ENCODE results near the gene TUBGCP6.
A peak's percentile ranks its signal among the peaks of the same experiment; 100 is the strongest.

The TUBGCP6 gene

DNA sequence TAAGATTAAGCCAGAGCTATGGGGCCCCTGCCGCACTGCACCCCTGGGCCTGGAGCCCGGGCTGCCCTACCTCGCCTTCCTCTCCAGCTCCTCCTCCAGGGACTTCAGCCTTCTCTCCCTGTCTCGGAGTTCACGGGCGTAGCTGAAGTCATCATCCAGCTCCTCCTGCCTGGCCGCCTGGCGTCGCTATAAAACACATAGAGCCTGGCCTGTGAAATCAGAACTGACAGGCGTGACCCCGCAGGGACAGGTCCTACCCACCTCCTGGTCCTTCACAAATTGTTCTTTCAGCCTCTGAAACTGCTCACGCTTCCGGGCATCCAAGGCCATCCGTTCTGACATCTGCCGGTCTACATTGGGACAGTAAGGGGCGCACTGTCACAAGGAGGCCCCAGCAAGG is 20.8 kb downstream of the TUBGCP6 start:
- no peak for DNase-seq

DNA sequence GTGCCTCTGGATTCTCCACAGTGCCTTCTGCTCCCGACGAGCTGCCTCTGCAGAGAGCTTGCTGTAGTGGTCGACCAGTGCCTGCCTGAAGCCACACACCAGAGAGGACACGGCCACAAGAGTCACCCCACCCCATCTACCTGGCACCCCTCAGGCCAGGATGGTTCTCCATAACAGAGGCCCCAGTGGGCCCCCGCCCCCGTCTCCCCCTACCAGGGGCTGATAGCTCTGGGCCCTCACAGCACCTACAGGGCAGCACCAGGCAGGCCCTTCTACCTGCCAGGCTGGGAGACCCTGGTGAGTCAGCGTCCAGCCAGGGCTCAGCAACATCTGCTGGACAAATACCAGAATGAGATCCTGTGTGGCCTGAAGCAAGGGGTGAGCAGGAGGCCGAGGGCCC is 22.3 kb downstream of the TUBGCP6 start:
- DNase-seq, result no peak

DNA sequence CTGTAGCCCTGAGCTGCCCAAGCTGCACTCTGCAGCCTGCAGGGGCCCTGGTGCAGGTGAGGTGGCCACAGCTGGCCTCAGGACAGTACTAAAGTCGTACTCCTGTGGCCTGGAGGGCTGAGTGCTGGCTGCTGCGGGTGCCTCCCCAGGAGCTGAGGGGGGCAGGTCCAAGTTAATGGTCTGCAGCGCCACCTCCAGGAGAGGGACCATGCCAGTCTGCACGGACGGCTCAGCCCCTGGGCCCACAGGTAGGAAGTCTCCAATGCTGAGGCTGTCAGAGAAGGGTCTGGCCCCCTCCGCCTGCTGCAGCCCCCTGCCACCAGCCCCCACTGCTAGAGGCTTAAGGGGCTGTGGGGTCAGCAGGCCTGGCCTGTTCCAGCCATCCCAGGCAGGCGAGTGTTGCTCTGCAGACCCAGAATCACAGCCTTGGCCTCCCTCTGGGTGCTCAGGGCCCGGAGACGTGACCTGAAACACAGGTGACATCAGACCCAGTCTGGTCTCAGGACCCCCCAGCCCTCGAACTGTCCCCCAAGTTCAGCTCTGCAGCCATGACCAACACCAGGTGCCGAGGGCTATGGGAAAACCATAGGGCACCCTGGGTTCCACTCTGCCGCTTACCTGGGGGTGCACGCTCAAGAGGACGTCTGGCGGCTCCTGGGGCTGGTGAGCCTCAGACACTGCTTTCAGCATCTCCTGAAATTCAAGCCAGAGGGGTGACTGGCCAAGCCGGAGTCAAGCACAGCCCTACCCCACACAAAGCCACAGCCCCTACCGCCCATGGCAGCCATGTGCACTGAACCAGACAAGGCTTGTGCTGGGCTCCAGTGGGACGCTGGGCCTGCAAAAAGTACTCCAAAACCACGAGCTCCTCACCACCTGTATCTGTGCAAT is 23.2 kb downstream of the TUBGCP6 start:
- DNase-seq, result no peak

DNA sequence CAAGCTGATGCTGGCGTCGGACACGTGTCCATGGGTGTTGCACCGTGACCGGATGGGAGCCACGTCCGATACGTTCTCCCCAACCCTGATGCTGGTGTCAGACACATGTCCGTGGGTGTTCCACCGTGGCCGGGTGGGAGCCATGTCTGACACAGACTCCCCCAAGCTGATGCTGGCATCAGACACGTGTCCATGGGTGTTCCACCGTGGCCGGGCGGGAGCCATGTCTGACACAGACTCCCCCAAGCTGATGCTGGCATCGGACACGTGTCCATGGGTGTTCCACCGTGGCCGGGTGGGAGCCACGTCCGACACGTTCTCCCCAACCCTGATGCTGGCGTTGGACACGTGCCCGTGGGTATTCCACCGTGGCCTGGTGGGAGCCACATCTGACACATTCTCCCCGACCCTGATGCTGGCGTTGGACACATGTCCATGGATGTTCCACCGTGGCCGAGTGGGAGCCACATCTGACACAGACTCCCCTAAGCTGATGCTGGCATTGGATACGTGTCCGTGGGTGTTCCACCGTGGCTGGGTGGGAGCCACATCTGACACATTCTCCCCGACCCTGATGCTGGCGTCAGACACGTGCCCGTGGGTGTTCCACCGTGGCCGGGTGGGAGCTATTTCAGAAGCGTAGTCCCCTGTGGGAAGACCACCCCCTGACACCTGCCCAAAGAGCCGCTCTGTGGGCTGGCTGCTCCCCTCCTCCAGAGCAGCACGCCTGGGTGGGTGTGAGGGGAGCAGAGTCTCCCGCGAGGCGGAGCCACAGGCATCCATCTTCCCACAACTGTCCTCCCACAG is 24.0 kb downstream of the TUBGCP6 start:
- no peak for DNase-seq

DNA sequence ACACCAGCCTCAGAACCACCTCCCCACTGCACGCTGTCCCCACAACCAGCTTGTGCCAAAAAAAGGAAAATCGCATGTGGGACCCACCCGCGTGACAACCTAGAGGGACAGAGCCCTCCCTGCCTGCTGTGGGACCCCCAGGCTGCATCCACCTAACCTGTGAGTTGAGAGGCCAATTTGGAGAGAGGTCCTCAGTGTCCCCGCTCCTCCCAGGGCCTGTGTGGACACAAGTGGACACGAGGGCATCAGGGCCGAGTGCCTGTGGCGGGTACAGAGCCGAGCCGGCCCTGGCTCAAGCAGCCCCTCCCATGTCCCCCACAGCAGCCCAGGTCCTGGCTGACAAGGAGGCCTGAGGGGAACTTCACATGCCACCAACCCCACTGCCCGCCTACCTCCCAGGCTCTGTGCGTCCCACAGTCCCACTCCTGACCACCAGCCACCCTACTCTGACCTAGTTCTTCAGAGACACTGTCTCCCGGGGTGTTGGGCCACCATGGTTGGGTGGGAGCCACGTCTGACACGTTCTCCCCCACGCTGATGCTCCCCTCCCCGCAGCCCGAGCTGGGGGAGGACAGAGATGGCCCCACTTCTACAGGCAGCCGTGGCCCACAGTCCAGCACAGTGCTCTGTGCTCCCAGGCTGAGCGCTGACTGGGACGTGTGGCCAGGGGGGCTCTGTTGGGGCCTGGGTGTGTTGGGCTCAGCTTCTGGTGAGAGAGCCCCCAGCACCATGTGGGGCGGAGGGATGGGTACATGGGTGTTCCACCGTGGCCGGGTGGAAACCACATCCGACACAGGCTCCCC is 24.8 kb downstream of the TUBGCP6 start:
- no peak for DNase-seq

DNA sequence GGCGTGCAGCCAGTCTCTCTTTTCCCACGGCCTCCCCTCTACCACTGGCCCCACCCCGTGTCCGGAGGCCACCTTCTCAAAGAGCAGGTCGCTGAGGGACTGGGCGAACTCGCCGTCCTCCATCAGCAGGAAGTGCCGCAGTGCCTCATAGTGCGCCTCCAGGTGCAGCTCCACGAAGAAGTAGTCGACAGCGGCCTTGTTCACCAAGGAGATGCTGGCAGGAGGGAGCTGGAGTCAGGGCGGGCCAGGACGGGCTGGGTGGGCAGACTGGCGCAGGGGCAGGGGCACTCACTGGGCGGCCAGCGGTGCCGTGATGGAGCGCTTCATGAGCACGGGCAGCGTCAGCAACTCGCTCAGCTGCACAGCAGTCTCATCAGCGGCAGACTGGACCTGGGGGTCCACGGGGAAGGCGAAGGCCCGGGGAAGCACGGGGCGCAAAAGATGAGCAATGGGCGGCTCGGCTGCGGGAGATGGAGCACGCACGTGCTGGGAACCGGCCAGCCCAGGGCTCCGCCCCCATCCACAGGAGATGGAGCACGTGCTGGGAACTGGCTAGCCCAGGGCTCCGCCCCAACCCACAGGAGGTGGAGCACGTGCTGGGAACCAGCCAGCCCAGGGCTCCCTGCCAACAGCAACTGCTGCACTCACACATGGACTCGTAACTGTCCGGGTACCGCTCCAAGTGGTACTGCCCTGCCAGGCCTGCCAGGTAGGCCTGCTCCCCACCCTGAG is 25.7 kb downstream of the TUBGCP6 start:
- no peak for DNase-seq

DNA sequence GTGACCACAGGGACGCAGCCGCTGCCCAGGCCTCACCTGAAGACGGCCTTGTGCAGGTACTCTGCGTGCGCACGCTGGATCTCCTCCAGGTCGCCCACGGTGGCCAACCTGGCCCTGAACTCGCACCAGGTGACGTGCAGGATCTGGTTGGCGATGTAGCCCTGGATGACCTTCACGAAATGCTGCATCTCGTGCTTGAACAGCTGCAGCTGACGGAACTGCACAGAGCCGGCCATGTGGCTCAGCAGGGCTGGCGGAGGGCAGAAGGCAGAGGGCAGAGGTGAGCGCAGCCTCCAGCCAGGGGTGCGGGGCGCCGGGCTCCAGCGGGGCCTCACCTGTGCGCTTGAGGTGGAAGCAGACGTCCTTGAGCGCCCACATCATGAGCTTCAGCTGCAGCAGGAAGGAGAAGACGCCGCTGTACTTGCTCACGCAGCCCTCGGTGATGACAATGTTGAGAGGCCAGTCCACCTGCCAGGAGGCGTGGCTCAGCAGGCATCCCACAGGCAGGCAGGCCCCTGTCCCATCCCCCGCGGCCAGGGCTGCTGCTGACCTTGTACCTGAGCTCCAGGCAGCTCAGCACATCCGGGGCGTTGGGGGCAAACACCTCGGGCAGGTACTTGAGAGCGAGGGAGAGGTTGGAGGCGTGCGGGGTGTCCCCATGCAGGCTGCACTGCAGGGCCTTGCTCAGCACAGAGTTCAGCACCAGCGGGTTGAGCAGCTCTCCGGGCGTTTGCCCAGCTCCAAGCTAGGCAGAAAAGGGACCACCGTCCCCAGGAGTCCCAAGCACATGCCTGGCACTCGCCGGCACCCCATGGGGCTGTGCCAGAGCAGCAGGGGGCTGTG is 26.4 kb downstream of the TUBGCP6 start:
- DNase-seq, result no peak

DNA sequence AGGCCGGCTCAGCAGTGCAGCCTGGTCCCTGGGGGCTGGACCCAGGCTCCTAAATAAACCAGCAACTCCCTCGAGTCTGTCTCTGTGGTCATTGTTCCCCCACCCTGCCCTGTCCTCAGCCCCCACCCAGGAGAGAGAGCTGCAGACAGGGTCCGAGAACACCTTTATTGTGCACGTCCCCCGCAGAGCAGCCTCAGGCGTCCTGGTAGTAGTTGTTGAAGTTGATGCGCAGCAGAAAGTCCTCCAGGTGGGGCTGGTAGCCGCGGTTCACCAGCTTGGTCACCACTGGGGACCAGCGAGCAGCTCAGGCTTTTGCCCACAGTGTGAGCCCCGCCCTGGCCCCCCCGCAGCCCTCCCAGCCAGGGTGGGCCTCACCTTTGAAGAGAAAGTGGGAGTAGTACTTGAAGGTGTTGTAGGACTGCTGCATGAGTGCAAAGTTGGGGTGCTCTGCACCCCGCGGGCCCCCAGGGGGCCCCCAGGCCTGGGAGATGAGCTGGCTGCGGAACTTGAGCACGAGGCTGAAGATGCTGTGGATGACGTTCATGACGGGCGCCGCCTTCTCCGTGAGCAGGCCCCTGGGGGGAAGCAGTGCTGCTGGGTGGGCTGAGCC is 27.2 kb downstream of the TUBGCP6 start:
- no peak for DNase-seq

DNA sequence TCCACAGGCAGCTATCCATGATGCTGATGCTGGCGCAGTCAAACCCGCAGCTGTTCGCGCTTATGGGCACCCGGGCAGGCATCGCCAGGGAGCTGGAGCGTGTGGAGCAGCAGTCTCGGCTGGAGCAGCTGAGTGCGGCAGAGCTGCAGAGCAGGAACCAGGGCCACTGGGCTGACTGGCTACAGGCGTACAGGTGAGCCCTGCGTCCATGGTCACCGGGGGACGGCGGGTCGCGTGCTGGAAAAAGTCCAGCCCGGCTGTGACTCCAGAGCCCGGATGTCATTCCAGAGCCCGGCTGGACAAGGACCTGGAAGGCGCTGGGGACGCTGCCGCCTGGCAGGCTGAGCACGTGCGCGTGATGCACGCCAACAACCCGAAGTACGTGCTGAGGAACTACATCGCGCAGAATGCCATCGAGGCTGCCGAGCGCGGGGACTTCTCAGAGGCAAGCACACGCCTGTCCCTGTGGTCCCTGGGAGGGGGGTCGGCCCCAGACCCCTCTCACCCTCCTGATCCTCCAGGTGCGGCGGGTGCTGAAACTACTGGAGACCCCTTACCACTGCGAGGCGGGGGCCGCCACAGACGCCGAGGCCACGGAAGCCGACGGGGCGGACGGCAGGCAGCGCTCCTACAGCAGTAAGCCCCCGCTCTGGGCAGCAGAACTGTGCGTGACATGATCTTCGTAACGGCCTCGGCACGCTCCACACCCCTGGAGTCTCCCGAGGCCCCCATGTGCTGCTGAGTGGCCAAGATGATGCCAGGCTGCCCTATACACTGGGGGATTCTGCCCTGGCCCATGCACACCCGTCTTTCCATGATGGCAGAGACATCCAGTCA is 27.9 kb downstream of the TUBGCP6 start:
- DNase-seq, result no peak

DNA sequence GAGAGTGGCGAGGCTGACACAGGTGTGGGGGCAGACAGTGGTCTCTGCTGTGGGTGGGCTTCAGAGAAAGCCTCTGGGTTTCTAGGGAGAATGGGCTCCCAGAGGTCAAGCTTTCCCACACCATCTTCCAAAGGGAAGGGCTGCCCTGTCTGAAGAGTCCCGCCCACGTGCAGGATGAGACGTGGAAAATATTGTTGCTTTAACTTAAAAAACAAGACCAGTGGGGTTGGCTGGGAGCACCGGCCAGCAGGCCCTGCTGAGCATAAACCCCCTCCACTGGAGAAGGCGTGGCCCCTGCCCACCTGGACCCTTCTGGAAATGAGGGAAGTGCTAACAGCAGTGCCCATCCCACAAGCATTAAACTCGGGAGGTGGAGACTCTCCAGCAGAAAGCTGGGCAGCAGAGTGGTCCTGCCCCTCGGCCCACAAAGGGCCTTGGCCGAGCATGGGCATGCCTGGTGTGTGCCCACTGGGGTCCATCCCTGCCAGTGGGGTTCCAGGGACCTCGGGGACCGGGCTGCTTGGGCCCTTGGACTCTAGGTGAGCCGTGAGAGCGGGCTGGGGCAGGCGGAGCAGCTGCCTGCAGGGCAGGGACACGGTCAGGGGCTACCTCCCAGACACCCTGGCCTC is 28.7 kb downstream of the TUBGCP6 start:
- no peak for DNase-seq

DNA sequence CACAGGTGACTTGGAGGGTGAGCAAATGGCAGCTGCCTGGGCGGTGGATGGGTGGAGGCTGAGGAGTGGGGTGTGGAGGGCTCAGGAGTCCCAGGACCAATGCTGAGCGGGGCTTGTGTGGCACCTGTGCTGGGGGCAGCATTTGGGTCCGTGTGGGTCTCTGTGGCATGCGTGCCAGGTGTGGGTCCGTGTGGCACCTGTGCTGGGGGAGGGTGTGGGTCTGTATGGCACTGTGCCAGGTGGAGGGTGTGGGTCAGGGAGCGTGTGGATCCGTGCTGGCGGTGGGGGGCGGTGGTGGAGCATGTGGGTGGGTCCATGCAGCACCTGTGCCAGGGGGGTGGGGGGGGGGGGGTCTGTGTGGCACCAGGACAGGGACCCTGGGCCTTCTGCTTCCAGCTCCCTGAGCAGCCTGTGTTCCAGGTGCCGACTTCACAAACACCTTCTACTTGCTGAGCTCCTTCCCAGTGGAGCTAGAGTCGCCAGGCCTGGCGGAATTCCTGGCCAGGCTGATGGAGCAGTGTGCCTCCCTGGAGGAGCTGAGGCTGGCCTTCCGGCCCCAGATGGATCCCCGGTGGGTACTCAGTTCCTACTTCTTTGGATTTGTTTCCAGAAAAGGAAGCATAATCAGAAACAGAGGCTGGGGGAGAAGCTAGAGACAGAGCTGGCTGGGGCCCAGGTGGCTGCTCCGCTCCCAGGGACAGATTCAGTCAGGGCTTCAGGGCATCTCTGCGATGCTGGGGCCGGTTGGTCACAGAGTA is 29.3 kb downstream of the TUBGCP6 start:
- DNase-seq, result no peak

DNA sequence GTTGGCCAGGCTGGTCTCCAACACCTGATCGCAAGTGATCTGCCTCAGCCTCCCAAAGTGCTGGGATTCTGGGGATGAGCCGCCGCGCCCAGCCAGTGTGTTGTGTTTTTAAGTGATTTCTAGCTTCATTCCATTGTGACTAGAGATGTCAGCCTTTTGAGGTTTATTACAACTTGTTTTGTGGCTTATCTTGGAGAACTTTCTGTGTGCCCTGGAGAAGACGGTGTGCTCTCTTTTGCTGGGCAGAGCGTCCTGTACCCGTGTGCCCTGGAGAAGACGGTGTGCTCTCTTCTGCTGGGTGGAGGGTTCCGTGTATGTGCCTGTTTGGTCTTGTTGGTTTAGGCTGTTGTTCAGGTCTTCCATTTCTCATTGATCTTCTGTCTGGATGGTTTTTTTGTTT is 31.6 kb downstream of the TUBGCP6 start:
- no peak for DNase-seq

DNA sequence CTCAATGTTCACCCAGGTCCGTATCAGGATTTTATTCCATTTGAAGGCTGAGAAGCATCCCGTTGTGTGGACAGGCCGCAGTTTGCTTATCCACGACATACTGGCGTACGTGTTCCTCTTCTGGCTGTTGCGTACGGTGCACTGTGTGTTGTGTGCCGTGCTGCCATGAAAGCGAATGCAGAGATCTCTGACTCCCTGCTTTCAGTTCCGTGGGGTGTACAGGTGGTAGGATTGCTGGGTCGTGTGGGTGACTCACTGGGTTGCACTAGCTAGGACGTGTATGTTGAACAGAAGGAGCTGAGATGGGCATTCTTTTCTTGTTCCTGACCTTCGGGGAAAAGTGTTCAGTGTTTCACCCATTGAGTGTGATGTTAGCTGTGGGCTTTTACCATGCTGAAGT is 33.7 kb downstream of the TUBGCP6 start:
- DNase-seq, result no peak

DNA sequence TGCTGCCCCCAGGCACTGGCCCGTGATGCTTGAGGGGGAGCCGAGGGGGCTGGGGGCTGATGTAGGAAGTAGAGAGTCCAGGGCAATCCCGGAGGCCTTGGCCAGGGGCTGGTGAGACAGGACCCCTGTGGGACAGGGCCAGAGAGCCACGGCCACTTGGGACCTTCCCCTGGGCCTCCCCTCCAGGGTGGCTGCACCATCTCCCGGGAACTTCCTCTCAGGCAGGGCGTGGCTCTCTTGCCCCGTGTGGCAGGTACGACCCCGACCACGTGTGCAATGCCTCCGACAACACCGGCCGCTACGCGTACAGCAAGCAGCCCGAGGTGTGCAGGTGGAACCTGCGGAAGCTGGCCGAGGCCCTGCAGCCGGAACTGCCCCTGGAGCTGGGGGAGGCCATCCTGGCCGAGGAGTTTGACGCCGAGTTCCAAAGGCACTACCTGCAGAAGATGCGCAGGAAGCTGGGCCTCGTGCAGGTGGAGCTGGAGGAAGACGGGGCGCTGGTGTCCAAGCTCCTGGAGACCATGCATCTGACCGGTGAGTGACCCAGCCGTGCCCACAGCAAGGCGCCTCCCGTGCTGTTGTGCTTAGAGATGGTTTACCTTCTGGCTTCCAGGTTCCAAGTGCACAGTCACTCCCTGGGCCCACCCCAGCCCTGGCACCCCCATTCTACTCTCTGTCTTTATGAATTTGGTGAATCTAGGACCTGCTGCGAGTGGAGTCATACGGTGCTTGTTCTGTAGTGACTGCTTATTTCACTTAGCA is 34.3 kb downstream of the TUBGCP6 start:
- DNase-seq, result no peak

DNA sequence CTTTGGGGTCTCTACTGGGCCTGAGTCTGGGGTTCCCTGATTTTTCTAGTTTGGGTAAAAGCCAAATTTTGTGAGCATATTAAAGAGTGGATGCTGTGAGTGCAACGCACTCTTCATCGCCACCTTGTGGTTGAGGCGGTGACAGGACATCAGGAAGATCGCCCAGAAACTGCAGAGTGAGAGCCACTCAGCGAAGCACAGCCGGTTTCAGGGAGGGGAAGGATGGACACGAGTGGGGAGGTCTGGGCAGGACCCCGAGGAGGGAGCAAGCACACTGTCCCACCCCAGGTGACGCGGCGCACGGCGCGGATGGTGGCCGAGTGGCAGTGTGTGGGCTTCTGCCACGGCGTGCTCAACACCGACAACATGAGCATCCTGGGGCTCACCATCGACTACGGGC is 34.9 kb downstream of the TUBGCP6 start:
- peak; percentile 59 for DNase-seq

DNA sequence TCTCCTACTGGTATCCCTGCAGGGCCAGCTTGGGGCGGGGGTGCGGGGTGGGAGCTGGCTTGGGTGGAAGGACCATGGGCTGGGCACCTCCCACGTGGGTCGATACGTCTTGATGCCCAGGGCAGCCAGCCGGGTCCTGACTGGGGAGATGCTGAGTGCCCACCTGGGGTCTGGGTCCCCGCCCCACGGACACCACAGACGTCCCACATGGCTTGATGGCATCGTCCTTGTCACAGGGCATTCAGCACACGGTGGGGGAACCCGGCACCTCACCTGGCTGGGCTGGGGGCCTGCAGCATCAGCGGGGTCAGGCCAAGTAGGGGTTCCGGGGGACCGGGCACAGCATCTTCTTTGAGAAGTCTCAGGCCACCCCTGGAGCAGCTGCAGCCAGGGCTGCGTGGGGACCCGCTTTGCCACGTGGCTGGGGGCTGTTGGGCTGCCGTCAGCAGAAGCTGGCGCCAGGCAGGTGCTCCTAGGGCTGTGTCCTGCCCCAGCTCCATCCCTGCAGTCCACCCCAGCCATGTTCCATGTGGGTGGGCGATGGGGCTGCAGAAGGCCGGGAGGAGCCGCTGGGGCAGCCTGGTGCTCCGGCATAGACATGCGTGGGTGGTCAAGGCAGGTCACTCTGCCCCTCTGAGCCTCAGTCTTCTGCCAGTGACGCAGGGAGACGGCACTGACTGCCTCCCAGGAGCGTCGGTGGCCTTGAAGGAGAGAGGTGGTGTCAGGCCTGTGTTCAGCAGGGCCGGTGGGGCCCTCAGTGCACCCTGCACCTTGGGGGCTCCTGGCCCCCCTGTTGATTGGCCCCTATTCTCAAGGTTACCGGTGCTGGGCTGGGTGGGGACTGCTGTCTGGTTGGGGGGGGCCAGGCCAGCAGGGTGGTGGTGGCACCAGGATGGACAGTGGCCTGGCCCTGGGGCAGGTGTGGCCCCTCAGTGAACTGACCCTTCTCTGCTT is 35.6 kb downstream of the TUBGCP6 start:
- DNase-seq, result no peak

DNA sequence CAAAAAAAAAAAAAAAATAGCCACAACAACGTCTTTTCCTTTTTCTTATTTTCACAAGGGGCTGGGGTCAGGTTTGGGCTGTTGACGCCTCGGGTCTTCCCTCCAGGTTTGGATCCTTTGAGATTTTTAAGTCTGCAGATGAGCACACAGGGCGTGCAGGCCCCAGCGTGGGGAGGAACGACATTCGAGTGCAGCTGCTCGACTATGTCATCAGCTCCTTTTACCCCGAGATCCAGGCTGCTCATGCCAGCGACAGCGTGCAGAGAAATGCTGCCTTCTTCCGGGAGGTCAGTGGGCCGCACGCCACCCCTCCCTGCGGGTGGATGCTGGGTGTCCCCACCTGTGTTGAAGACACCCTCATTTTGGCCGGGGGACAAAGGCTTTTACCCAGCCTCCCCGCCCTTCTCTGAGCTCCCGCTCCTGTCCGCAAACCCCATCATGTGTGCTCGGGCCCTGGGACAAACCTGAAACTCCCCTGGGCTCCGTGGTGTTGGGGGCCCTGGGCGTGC is 36.3 kb downstream of the TUBGCP6 start:
- DNase-seq, result no peak

Data from activated T-cell treated with anti-CD3 and anti-CD28 coated beads for 4 hours (primary cell).